GM20000 (cell line): ENCODE results near the gene C1R.

ENCODE experiments used
- DNase-seq: peaks from one replicate; pipeline ENCODE4 v3.0.0; 2012; ENCODE audit warnings: low spot score
- CTCF ChIP-seq: IDR thresholded peaks from 2 replicates; pipeline ENCODE4 v1.5.1; 2012; ENCODE audit warnings: mild to moderate bottlenecking, control low read depth; ENCODE audit errors: extremely low read depth, missing control alignments

C1R gene

GRCh38 chr12:7131502-7131866 lies 39.2 kb upstream of the C1R start:
- no peak for TF ChIP-seq CTCF
- no peak for DNase-seq

GRCh38 chr12:7130701-7131501 lies 38.7 kb upstream of the C1R start:
- peak; percentile 58 for DNase-seq
- TF ChIP-seq CTCF = no peak

- TF ChIP-seq CTCF = no peak
- peak; percentile 97 for DNase-seq
Observed at GRCh38 chr12:7129872-7130691, 37.8 kb upstream of the C1R start, which contains the start of gene CLSTN3. Gene CLSTN3, plus strand, starts transcription at chr12:7130371. Its CDS starts 278 bp downstream, at chr12:7130649.

- TF ChIP-seq CTCF = no peak
- no peak for DNase-seq
Observed at GRCh38 chr12:7129287-7129871, 37.1 kb upstream of the C1R start.

GRCh38 chr12:7128681-7129286 lies 36.5 kb upstream of the C1R start, which contains the start of gene RBP5:
Gene RBP5, minus strand, starts transcription at chr12:7128889. Its CDS starts 114 bp downstream, at chr12:7128775.
- no peak for DNase-seq

GRCh38 chr12:7127916-7128626 lies 35.8 kb upstream of the C1R start:
- TF ChIP-seq CTCF = no peak
- DNase-seq = no peak

More at GRCh38 chr12:7128681-7129286, 36.5 kb upstream of the C1R start, which contains the start of gene RBP5:
- TF ChIP-seq CTCF = no peak
